Right renal cortex interstitium (tissue), 3 donors: Measurements from ENCODE around the gene CDC20. TPM values are rescaled to one million over a fixed set of nuclear protein-coding genes. Genes with fewer than 3 reads are reported as not detected.
"Not testable (repeated sequence)": the region's sequence is repeated elsewhere in the genome, so short reads cannot be mapped to it uniquely, and the experiment has no call there.

ENCODE experiments used
- DNase-seq, 3 donors: peaks; one replicate each; pipeline ENCODE4 v3.0.0-alpha.2; 2013; ENCODE audit warnings: low read depth in 3 of 3, low spot score in 2 of 3
- polyA plus RNA-seq, 3 donors: library from polyadenylated mRNA; unstranded; fragments of 120-200 nt; gene quantifications; one replicate each; pipeline ENCODE4 v1.2.1, GENCODE V29; 2013; ENCODE audit not compliant: insufficient read length in 3 of 3

The CDC20 gene
- polyA plus RNA-seq, 3 donors: 37.6 to 40.6 (median 38.2) TPM

DNA sequence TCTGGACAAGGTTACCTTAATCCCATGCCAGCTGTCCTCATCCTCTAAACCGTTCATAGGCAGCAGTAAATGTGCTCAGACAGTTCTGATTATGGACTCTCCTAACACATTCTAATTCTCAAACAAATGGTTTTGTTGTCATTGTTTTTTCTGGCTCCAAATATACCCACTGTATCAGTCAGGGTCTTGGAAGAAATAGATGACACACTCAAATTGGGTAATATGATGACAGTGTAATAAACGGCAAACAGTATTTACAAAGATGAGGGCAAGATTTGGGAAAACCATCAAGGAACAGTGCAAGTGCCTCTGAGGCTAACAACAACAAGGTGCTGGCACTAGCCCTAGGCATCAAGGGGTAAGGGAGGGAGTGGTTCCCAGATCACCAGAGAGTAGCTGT is 4.3 kb upstream of the CDC20 start:
- no peak for DNase-seq

DNA sequence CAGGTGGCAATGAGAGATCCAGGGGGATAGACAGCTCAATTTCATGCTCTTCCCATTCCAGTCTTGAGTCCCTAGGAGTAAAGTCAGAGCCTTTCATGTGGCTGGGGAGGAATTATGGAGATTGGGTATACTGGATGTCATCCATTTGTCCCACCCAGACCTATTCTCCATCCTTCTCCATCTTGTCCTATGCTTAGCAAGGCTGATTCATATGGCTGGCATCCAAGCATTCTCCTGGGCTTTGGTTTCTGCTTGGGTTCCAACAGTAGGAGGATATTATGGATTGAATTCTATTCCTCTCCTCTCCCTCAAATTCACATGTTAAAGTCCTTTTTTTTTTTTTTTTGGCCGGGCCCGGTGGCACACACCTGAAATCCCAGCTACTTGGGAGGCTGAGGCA is 3.8 kb upstream of the CDC20 start:
- DNase-seq: no peak

DNA sequence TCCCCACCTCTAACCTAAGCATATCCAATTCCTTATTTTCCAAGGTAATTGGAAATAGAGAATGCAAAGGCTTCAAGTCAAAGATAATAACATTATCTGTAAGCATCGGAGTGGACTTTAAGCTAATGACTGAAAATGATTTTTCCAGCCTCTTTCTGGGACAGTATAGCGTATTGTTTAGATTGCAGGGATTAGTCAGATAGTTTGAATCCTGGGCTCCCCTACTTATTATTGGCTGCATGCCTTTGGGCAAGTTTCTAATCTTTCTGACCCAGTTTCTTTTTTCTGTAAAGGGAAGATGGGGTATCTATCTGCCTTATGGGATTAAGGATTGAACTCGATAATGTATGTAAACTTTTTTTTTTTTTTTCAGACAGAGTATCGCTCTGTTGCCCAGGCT is 1.5 kb upstream of the CDC20 start:
- DNase-seq: no peak

GRCh38 chr1:43358121-43358745 is 548 bp upstream of the CDC20 start:
- no peak for DNase-seq

DNA sequence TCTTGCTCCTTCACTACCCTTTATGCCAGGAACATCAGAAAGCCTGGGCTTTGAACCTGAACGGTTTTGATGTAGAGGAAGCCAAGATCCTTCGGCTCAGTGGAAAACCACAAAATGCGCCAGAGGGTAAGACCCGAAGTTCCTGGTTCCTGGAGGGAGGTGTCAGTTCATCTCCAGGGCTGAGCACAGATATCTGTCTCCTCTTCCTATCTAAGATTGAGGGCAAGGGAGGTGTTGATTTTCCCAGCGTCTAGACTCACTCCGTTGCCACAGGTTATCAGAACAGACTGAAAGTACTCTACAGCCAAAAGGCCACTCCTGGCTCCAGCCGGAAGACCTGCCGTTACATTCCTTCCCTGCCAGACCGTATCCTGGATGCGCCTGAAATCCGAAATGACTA is 915 bp downstream of the CDC20 start:
- no peak for DNase-seq

DNA sequence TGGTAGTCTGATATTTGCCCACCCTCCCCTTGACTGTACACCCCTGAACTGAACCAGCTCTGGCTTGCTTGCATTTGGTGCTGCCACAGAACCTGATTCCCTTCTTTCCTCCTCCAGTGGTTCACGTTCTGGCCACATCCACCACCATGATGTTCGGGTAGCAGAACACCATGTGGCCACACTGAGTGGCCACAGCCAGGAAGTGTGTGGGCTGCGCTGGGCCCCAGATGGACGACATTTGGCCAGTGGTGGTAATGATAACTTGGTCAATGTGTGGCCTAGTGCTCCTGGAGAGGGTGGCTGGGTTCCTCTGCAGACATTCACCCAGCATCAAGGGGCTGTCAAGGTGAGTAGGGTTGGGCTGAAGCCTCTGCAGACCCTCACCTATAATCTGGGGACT is 1.8 kb downstream of the CDC20 start:
- no peak for DNase-seq

GRCh38 chr1:43363283-43363934 is 4.6 kb downstream of the CDC20 start:
- DNase-seq: no peak

DNA sequence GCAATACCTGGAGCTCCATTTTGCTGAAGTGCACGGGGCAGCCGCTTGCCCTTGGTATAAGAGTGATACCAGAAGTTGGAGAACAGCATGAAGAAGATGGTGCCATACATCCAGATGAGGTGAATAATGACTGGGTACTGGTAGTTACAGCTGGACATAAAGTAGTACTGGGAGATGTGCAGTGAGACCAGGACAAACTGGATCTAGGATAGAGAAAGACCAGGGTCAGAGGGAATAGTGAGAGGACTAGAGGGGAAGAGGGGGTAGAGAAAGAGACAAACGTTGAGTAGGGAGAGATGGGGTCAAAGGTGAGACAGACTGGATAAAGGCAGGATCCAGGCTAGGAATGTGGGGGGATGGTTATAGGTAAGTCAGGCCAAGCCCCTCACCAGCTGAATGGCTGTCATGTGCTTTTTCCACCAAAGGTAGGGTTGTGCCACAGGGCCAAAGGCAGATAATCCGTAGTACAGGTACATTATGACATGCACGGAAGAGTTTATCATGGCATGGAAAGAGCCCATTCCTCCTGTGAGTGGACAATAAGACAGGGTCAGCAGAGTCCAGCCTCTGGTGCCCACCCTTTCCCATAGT is 5.2 kb downstream of the CDC20 start:
- no peak for DNase-seq

DNA sequence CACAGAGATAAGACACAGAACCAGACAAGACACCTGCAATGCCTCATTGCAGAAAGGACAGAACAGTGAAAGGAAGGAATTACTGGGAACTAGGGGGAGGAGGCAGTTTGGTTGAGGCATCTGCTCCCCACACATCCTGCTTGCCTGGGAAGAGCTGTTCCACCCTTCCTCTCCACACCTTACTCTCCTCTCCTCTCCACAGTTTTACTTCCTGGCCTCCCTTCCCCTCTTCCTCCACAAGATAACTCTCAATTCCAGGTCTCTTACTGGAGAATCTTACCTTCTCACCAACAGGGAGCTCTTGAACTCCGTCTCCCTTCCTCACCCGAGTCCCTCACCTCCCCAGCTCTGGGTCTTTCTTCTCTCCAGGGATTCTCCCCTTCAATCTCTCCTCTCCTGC is 6.9 kb downstream of the CDC20 start:
- DNase-seq: no peak

DNA sequence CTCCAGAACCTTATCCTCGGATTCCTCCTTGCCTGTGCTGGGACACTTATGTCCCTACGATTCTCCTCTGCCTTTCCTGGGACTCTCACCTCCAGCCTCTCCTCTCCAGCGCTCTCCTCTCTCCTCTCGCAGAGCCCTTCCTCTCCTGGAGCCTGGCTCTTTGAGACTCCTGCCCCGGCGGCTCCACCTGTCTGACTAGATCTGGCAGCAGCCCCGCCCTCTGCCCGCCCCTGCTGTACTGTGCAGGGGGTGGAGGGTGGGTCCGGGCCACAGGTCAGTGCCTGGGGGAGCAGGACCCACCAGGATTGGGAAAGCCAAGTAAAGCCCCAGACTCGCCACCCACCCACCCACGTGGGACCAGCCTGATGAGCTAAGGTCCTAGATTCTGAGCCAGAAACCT is 7.4 kb downstream of the CDC20 start:
- no peak for DNase-seq

DNA sequence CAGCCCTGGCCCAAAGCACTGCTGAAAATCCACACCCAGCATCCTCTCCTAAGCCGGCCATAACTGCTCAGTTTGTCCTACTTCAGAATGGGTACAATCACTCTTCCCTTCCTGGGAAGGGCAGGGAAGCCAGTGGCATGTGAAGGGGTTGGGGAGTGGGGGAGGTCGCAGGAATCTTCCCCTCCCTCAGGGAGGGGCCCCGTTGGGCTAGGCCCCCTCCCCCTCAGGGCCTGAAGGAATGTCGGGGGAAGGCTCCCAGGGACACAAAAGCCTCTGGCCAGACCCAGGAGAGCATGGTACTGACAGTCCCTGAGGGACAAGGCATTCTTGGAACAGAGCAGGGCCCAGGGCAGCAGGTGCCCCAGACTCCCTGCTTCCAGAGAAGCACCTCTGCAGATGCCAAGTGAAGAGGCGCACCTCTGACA is 7.8 kb downstream of the CDC20 start:
- no peak for DNase-seq

- no peak for DNase-seq
Measured at GRCh38 chr1:43367026-43367903, 8.5 kb downstream of the CDC20 start.

- DNase-seq: no peak
Measured at GRCh38 chr1:43367904-43368645, 9.3 kb downstream of the CDC20 start, which contains the start of gene ELOVL1. ELOVL1 (minus strand) TSS chr1:43368011; CDS start chr1:43365609, 2,402 bp downstream.

- DNase-seq: no peak
Measured at GRCh38 chr1:43368646-43369020, 9.9 kb downstream of the CDC20 start.

- DNase-seq: not testable (repeated sequence)
Measured at GRCh38 chr1:43369779-43370178, 11.0 kb downstream of the CDC20 start.

DNA sequence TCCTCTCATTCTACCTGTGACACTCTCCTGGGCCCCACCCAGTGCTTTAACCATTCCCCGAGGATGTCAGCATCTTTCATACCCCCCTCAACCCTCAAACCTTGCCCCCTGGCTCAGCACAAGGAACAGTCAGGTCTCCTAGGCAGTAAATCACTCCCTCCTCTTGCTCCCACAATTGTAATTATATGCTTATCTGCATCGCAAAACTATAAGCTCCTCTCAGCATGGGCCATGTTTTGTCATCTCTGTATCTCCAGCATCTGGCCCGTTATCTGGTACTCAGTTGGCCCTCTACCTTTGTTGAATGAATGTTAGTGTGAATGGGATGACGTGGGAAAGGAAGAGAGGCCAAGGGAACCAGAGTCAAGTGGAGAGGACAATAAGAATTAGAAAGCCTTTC is 11.8 kb downstream of the CDC20 start:
- no peak for DNase-seq

DNA sequence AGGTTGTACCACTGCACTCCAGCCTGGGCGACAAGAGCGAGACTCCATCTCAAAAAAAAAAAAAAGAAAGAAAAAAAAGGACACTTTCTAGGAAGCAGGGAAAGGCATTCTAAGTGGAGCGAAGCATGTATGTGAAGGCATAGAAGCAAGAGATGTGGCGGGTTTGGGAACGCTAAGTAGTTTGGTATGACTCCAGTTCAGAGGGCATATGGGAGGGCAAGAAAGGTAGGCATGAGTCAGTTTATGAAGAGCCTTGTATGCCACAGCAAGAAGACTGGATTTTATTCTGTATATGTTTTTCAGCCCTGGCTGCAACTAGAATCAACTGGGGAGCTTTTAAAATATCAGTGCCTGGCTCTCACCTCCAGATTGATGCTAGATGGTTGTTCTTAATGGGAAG is 13.4 kb downstream of the CDC20 start:
- no peak for DNase-seq

DNA sequence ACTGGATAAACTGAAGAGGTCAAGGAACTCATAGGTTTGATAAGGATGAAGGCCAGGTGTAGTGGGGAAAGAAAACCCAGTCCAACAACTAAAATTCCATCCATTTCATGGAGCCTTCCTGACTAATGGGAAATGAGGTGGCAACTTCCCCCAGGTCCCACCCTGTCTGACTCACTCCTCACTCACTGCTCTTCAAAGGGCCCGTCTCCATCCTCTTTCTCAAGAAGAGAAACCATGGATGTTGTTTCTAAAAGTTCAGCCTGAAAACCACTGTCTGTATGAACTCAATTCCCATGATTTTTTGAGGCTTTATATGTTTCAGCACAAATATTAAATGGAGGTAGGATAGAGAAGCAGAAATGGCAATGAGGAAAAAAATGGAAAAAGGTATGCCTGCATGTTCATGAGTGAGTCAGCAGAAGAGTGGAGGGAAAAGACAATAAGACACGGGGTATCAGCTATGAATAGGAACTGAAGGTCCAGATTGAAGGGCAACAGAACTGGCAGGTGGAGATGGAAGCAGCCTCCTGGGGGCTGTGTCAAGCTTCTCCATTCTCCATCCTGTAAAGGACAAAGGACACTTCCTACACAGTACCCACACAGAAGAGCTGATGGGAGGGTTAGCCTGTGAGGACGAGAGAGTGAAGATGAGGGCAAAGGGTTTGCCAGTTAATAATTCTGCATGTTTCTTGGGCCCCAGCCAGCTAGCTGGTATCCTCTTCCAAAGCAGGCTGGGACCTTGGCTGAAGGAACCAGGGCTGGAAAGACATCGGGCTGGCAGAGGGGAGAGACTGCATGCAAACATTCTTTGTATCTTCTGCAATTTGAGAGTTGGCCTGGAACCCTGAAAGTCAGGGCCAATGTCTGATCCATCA is 14.5 kb downstream of the CDC20 start:
- no peak for DNase-seq

DNA sequence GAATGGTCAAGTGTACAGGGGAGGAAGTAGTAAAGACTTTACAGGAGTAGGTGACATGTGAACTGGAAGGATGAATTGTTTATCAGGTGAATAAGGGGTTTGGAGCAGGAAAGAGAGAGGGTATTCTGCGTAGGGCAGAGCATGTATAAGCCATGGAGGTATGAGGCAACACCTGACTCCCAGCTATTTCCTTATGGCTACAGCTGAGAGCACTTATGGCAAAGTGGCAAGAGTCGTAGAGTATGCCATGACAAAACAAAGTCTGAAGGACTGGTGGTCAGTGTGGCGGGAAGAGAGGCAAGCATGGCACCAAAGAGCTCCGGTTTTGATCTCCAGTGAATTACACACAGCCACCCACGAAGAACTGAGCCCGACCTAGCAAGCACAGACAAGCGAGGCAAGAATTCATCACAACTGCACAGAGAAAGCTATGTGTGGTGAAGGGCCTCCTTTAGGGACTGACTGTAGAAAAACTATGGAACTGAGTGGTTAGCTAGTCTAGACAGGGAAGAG is 18.0 kb downstream of the CDC20 start:
- DNase-seq: no peak
